Vagina (tissue), 2 donors: ENCODE data around the gene ANTXR1. TPM values are rescaled to one million over a fixed set of nuclear protein-coding genes. Genes with fewer than 3 reads are reported as not detected.
A peak's percentile ranks its signal among the peaks of the same experiment; 100 is the strongest.

Experiments
- DNase-seq, 2 donors: peaks; one replicate each; pipeline ENCODE4 v3.0.0-alpha.2; 2017; ENCODE audit errors: extremely low spot score in 2 of 2
- H3K27ac ChIP-seq: fragments of 200-600 bp; sonication (generic); one replicate; pipeline ENCODE4 v1.5.1; 2019
- H3K27me3 ChIP-seq: fragments of 200-600 bp; sonication (generic); one replicate; pipeline ENCODE4 v1.5.1; 2019
- H3K36me3 ChIP-seq, 2 donors: fragments of 200-600 bp; sonication (generic); one replicate each; pipeline ENCODE4 v1.5.1; 2017 to 2019
- H3K4me1 ChIP-seq: fragments of 200-600 bp; sonication (generic); one replicate; pipeline ENCODE4 v1.5.1; 2019
- H3K4me3 ChIP-seq, 2 donors: fragments of 200-600 bp; sonication (generic); 1 replicate in 1 of 2; 2 replicates in 1 of 2; pipeline ENCODE4 v1.5.1; 2016 to 2019
- H3K9me3 ChIP-seq: fragments of 200-600 bp; sonication (generic); one replicate; pipeline ENCODE4 v1.5.1; 2019
- POLR2A ChIP-seq, 2 donors: fragments of 450-650 bp; IDR thresholded peaks; one replicate each; pipeline ENCODE4 v1.6.1; 2017; ENCODE audit warnings: antibody characterized with exemption in 2 of 2, mild to moderate bottlenecking in 2 of 2, moderate library complexity in 2 of 2
- POLR2AphosphoS5 ChIP-seq, 2 donors: sonication (generic); formaldehyde crosslinking; IDR thresholded peaks; one replicate each; pipeline ENCODE4 v1.9.0; 2017; ENCODE audit warnings: antibody characterized with exemption in 2 of 2, mild to moderate bottlenecking in 2 of 2, low read depth in 1 of 2; ENCODE audit not compliant: insufficient read depth in 1 of 2
- intact Hi-C: fragments of 100-400 bp; cut with DNase I; formaldehyde crosslinking; loops from one replicate; pipeline ENCODE4 v1.15.1; 2023
- total RNA-seq: library from RNA; depleted of rRNA; stranded (reverse); fragments of >200 nt; gene quantifications from one replicate; pipeline ENCODE4 v1.2.3, GENCODE V29; 2016
- TF ChIP-seq, protein P1 (sequence below), 3 experiments: fragments of 450-650 bp in 2 of 3; fragments of 200-600 bp in 1 of 3; sonication (generic) in 1 of 3; IDR thresholded peaks; one replicate each; pipeline ENCODE4 v1.5.1; 2017 to 2019; ENCODE audit warnings: antibody characterized with exemption in 3 of 3, mild to moderate bottlenecking in 2 of 3, moderate library complexity in 2 of 3

ANTXR1 gene
- total RNA-seq, 1 donor from 2014 or later, result 102 TPM

DNA sequence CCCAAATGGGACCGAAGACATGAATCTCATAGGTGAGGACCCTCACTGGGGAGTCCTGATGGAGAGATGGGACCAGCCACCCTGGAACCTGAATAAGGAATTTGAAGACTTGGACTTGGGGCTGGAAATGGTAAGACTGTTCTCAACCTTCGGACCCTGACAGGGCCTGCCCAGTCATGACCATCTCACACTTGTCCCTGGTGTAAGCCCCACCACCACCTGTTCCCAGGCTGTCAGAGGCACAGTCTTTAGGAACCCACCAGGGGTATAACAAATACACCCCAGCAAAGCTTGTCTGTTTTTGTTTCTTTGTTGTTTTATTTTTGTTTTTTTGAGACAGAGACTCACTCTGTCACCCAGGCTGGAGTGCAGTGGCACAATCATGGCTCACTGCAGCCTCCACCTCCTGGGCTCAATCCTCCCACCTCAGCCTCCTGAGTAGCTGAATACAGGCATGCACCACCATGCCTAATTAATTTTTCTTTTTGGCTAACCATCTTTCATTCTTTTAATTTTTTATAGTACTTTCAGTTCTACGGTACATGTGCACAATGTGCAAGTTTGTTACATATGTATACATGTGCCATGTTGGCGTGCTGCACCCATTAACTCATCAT, 267.9 kb downstream of the ANTXR1 start:
- intact Hi-C loops, result no loop called here
- H3K4me3 ChIP-seq, result no peak overlapping the region
- DNase-seq, result no peak
- no peaks in the 10 kb centered on the region for H3K27me3 ChIP-seq
- no peaks in the 10 kb centered on the region for H3K36me3 ChIP-seq
- no peaks in the 10 kb centered on the region for H3K9me3 ChIP-seq
- no peak overlapping the region for H3K27ac ChIP-seq
- TF ChIP-seq POLR2AphosphoS5 (IDR thresholded peaks at IDR 0.05; ENCODE audit: insufficient read depth in 1 of 2, low read depth in 1 of 2), result no peak
- TF ChIP-seq, protein P1, sequence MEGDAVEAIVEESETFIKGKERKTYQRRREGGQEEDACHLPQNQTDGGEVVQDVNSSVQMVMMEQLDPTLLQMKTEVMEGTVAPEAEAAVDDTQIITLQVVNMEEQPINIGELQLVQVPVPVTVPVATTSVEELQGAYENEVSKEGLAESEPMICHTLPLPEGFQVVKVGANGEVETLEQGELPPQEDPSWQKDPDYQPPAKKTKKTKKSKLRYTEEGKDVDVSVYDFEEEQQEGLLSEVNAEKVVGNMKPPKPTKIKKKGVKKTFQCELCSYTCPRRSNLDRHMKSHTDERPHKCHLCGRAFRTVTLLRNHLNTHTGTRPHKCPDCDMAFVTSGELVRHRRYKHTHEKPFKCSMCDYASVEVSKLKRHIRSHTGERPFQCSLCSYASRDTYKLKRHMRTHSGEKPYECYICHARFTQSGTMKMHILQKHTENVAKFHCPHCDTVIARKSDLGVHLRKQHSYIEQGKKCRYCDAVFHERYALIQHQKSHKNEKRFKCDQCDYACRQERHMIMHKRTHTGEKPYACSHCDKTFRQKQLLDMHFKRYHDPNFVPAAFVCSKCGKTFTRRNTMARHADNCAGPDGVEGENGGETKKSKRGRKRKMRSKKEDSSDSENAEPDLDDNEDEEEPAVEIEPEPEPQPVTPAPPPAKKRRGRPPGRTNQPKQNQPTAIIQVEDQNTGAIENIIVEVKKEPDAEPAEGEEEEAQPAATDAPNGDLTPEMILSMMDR (IDR thresholded peaks at IDR 0.05), result no peak
- TF ChIP-seq POLR2A (IDR thresholded peaks at IDR 0.05), result no peak
- no peaks in the 10 kb centered on the region for H3K4me1 ChIP-seq

- Histone ChIP-seq H3K9me3 (no peaks in the 10 kb centered on the region), H3K4me3 (no peak overlapping the region), H3K4me1 (no peaks in the 10 kb centered on the region), H3K27me3 (no peaks in the 10 kb centered on the region), H3K36me3 (no peaks in the 10 kb centered on the region), H3K27ac (no peak overlapping the region)
- no peak for DNase-seq
- intact Hi-C loops, result no loop called here
- TF ChIP-seq POLR2AphosphoS5 (IDR thresholded peaks at IDR 0.05; ENCODE audit: insufficient read depth in 1 of 2, low read depth in 1 of 2) (no peak), POLR2A (IDR thresholded peaks at IDR 0.05) (no peak)
- TF ChIP-seq, protein P1 (IDR thresholded peaks at IDR 0.05), result no peak
These were observed 272.5 kb downstream of the ANTXR1 start for GRCh38 chr2:69285379-69285894.

- Histone ChIP-seq H3K4me1 (peaks cover 15% of the 10 kb centered on the region), H3K4me3 (no peak overlapping the region), H3K9me3 (no peaks in the 10 kb centered on the region), H3K36me3 (no peaks in the 10 kb centered on the region), H3K27ac (no peak overlapping the region), H3K27me3 (no peaks in the 10 kb centered on the region)
- TF ChIP-seq POLR2AphosphoS5 (IDR thresholded peaks at IDR 0.05; ENCODE audit: insufficient read depth in 1 of 2, low read depth in 1 of 2) (no peak), POLR2A (IDR thresholded peaks at IDR 0.05) (no peak)
- TF ChIP-seq, protein P1 (IDR thresholded peaks at IDR 0.05), result no peak
- DNase-seq, result no peak
- intact Hi-C loops, result no loop called here
These were observed 274.6 kb downstream of the ANTXR1 start for GRCh38 chr2:69287544-69287943.

- H3K9me3 ChIP-seq, result no peaks in the 10 kb centered on the region
- no peaks in the 10 kb centered on the region for H3K36me3 ChIP-seq
- no peak for DNase-seq
- no peaks in the 10 kb centered on the region for H3K27me3 ChIP-seq
- H3K27ac ChIP-seq, result no peak overlapping the region
- H3K4me1 ChIP-seq, result peaks cover 15% of the 10 kb centered on the region
- no peak for TF ChIP-seq POLR2AphosphoS5 (IDR thresholded peaks at IDR 0.05; ENCODE audit: insufficient read depth in 1 of 2, low read depth in 1 of 2)
- no peak for TF ChIP-seq POLR2A (IDR thresholded peaks at IDR 0.05)
- TF ChIP-seq, protein P1 (IDR thresholded peaks at IDR 0.05), result no peak
- H3K4me3 ChIP-seq, result no peak overlapping the region
- intact Hi-C loops, result no loop called here
These were observed 275.4 kb downstream of the ANTXR1 start for GRCh38 chr2:69288429-69288828.

GRCh38 chr2:69291004-69291650, 278.1 kb downstream of the ANTXR1 start:
- TF ChIP-seq POLR2A (IDR thresholded peaks at IDR 0.05) (no peak), POLR2AphosphoS5 (IDR thresholded peaks at IDR 0.05; ENCODE audit: insufficient read depth in 1 of 2, low read depth in 1 of 2) (no peak)
- TF ChIP-seq, protein P1 (IDR thresholded peaks at IDR 0.05), result no peak
- H3K9me3 ChIP-seq, result no peaks in the 10 kb centered on the region
- peaks cover 15% of the 10 kb centered on the region for H3K4me1 ChIP-seq
- no peaks in the 10 kb centered on the region for H3K27me3 ChIP-seq
- H3K4me3 ChIP-seq, result no peak overlapping the region
- H3K27ac ChIP-seq, result peak overlapping the region; percentile 14
- DNase-seq, result no peak
- no peaks in the 10 kb centered on the region for H3K36me3 ChIP-seq
- intact Hi-C loops, result no loop called here
